ENCODE results near the gene TSPYL4.

GRCh38 chr6:116283191-116283590 lies 29.3 kb upstream of the TSPYL4 start:
- TF ChIP-seq, protein P1, sequence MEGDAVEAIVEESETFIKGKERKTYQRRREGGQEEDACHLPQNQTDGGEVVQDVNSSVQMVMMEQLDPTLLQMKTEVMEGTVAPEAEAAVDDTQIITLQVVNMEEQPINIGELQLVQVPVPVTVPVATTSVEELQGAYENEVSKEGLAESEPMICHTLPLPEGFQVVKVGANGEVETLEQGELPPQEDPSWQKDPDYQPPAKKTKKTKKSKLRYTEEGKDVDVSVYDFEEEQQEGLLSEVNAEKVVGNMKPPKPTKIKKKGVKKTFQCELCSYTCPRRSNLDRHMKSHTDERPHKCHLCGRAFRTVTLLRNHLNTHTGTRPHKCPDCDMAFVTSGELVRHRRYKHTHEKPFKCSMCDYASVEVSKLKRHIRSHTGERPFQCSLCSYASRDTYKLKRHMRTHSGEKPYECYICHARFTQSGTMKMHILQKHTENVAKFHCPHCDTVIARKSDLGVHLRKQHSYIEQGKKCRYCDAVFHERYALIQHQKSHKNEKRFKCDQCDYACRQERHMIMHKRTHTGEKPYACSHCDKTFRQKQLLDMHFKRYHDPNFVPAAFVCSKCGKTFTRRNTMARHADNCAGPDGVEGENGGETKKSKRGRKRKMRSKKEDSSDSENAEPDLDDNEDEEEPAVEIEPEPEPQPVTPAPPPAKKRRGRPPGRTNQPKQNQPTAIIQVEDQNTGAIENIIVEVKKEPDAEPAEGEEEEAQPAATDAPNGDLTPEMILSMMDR (IDR thresholded peaks at IDR 0.05; ENCODE audit: insufficient read depth, low read depth, low read length), result no peak
- TF ChIP-seq EZH2 (IDR thresholded peaks at IDR 0.05; ENCODE audit: insufficient read depth, low read length), result no peak
